GM23338 (cell line): Measurements from ENCODE around the gene TUBB3. TPM values are rescaled to one million over a fixed set of nuclear protein-coding genes. Genes with fewer than 3 reads are reported as not detected.

ENCODE experiments used
- ATAC-seq: fragments of 200-7000 bp; cut with Tn5 transposase; 3 replicates; pipeline ENCODE4 v1.9.1; 2020
- DNase-seq: peaks from one replicate; pipeline ENCODE4 v3.0.0-alpha.2; 2015; ENCODE audit warnings: low spot score
- H2AFZ ChIP-seq: fragments of 200-600 bp; sonication (generic); 2 replicates; pipeline ENCODE4 v1.8.0; 2016; ENCODE audit warnings: antibody characterized with exemption, mild to moderate bottlenecking, moderate library complexity
- H3F3A ChIP-seq: fragments of 200-600 bp; sonication (generic); replicated peaks from 2 replicates; pipeline ENCODE4 v1.8.0; 2017; ENCODE audit warnings: antibody characterized with exemption, mixed run types, low read depth
- H3K27ac ChIP-seq: fragments of 200-600 bp; sonication (generic); 2 replicates; pipeline ENCODE4 v1.6.1; 2016; ENCODE audit warnings: low read depth
- H3K27me3 ChIP-seq: fragments of 200-600 bp; sonication (generic); 2 replicates; pipeline ENCODE4 v1.8.0; 2016; ENCODE audit warnings: mild to moderate bottlenecking, mixed run types, moderate library complexity; ENCODE audit not compliant: insufficient read depth
- H3K36me3 ChIP-seq: fragments of 200-600 bp; sonication (generic); 2 replicates; pipeline ENCODE4 v1.8.0; 2016; ENCODE audit warnings: mild to moderate bottlenecking; ENCODE audit not compliant: insufficient read depth
- H3K4me1 ChIP-seq: fragments of 200-600 bp; sonication (generic); 2 replicates; pipeline ENCODE4 v1.8.0; 2016; ENCODE audit warnings: mild to moderate bottlenecking, moderate library complexity; ENCODE audit not compliant: insufficient read depth
- H3K4me2 ChIP-seq: fragments of 200-600 bp; sonication (generic); 2 replicates; pipeline ENCODE4 v1.7.1; 2017; ENCODE audit warnings: mixed run types
- H3K4me3 ChIP-seq: fragments of 200-600 bp; sonication (generic); 2 replicates; pipeline ENCODE4 v1.6.1; 2016; ENCODE audit warnings: mixed run types
- H3K79me2 ChIP-seq: fragments of 200-600 bp; sonication (generic); replicated peaks from 2 replicates; pipeline ENCODE4 v1.8.0; 2017; ENCODE audit warnings: mild to moderate bottlenecking; ENCODE audit not compliant: insufficient read depth
- H3K9me2 ChIP-seq: fragments of 200-600 bp; sonication (generic); 2 replicates; pipeline ENCODE4 v1.8.0; 2017; ENCODE audit not compliant: insufficient read depth
- H4K20me1 ChIP-seq: fragments of 200-600 bp; sonication (generic); replicated peaks from 2 replicates; pipeline ENCODE4 v1.8.0; 2017; ENCODE audit warnings: mild to moderate bottlenecking; ENCODE audit not compliant: insufficient read depth
- H3K27ac Mint-ChIP-seq: 2 replicates; pipeline ENCODE4 v1.8.0; 2020; ENCODE audit warnings: inconsistent platforms, mild to moderate bottlenecking, moderate library complexity, mixed read lengths
- H3K27me3 Mint-ChIP-seq: 3 replicates; pipeline ENCODE4 v1.8.0; 2022; ENCODE audit warnings: low read depth, mild to moderate bottlenecking, moderate library complexity, mixed read lengths, inconsistent platforms; ENCODE audit not compliant: insufficient read depth, poor library complexity
- H3K36me3 Mint-ChIP-seq: 3 replicates; pipeline ENCODE4 v1.8.0; 2021; ENCODE audit warnings: low read depth, mild to moderate bottlenecking, inconsistent platforms, moderate library complexity, mixed read lengths
- H3K4me1 Mint-ChIP-seq: 3 replicates; pipeline ENCODE4 v1.8.0; 2020; ENCODE audit warnings: mild to moderate bottlenecking, inconsistent platforms, mixed read lengths
- H3K4me3 Mint-ChIP-seq: 3 replicates; pipeline ENCODE4 v1.8.0; 2021; ENCODE audit warnings: moderate library complexity, mild to moderate bottlenecking, inconsistent platforms, mixed read lengths
- H3K9me3 Mint-ChIP-seq: 3 replicates; pipeline ENCODE4 v1.8.0; 2020; ENCODE audit warnings: moderate library complexity, mild to moderate bottlenecking, inconsistent platforms, mixed read lengths
- CREB1 ChIP-seq: fragments of 250-450 bp; sonication (Bioruptor Pico); IDR thresholded peaks from 2 replicates; pipeline ENCODE4 v1.5.0; 2020; ENCODE audit warnings: low read depth, mild to moderate bottlenecking, moderate library complexity
- CTCF ChIP-seq, 2 experiments: fragments of 200-600 bp in 1 of 2; sonication (generic) in 1 of 2; conservative IDR thresholded peaks; 2 replicates each; pipeline versions ENCODE4 v1.5.1 to v1.6.1; 2016 to 2017; ENCODE audit warnings: antibody characterized with exemption in 2 of 2, low read depth in 2 of 2, mild to moderate bottlenecking in 2 of 2, moderate library complexity in 1 of 2
- ETS1 ChIP-seq: IDR thresholded peaks from 2 replicates; pipeline ENCODE4 v1.6.1; 2016; ENCODE audit warnings: antibody characterized with exemption
- EZH2 ChIP-seq: fragments of 200-600 bp; sonication (generic); IDR thresholded peaks from one replicate; pipeline ENCODE4 v1.8.0; 2017; ENCODE audit warnings: antibody characterized with exemption, mild to moderate bottlenecking, low read depth; ENCODE audit not compliant: unreplicated experiment
- EZH2phosphoT487 ChIP-seq: fragments of 200-600 bp; sonication (generic); IDR thresholded peaks from one replicate; pipeline ENCODE4 v1.8.1; 2018; ENCODE audit warnings: antibody characterized with exemption; ENCODE audit not compliant: unreplicated experiment
- JUNB ChIP-seq: IDR thresholded peaks from one replicate; pipeline ENCODE4 v1.6.1; 2016; ENCODE audit warnings: antibody characterized with exemption; ENCODE audit not compliant: unreplicated experiment
- NANOG ChIP-seq: IDR thresholded peaks from 2 replicates; pipeline ENCODE4 v1.6.1; 2016; ENCODE audit warnings: antibody characterized with exemption, borderline replicate concordance
- POLR2AphosphoS5 ChIP-seq: IDR thresholded peaks from 2 replicates; pipeline ENCODE4 v1.6.1; 2016; ENCODE audit warnings: antibody characterized with exemption, low read depth
- REST ChIP-seq: IDR thresholded peaks from one replicate; pipeline ENCODE4 v1.6.1; 2018; ENCODE audit warnings: antibody characterized with exemption; ENCODE audit not compliant: unreplicated experiment
- STAT1 ChIP-seq: IDR thresholded peaks from one replicate; pipeline ENCODE4 v1.6.1; 2016; ENCODE audit warnings: antibody characterized with exemption; ENCODE audit not compliant: unreplicated experiment
- ZNF114 ChIP-seq: fragments of 250-450 bp; sonication (Bioruptor Pico); IDR thresholded peaks from 2 replicates; pipeline ENCODE4 v1.5.0; 2020; ENCODE audit warnings: mild to moderate bottlenecking, moderate library complexity
- ZNF331 ChIP-seq: fragments of 250-450 bp; sonication (Bioruptor Pico); IDR thresholded peaks from 2 replicates; pipeline ENCODE4 v1.5.0; 2020; ENCODE audit warnings: low read depth, mild to moderate bottlenecking, moderate library complexity
- ZNF462 ChIP-seq: fragments of 250-450 bp; sonication (Bioruptor Pico); IDR thresholded peaks from 2 replicates; pipeline ENCODE4 v1.5.0; 2020; ENCODE audit warnings: mild to moderate bottlenecking, moderate library complexity
- polyA plus RNA-seq: library from polyadenylated mRNA; unstranded; fragments of >200 nt; fragmentation: Nextera tagmentation; extraction: Ambion mirVana; gene quantifications from 2 replicates; pipeline ENCODE4 v1.2.1, GENCODE V29; 2016
- total RNA-seq: library from RNA; depleted of rRNA; stranded (reverse); fragments of >200 nt; shearing (Covaris generic); gene quantifications from 2 replicates; pipeline ENCODE4 v1.2.3, GENCODE V29; 2014

Gene TUBB3
- total and polyA plus RNA-seq, 2 experiments from 2014 or later: 149 to 443 TPM

GRCh38 chr16:89931964-89932363 is 8.8 kb downstream of the TUBB3 start:
- TF ChIP-seq ZNF114 (CRISPR knock-in tag) (no peak), EZH2phosphoT487 (no peak), EZH2 (no peak), STAT1 (no peak), POLR2AphosphoS5 (no peak), ETS1 (no peak), CREB1 (CRISPR knock-in tag) (no peak), ZNF462 (CRISPR knock-in tag) (no peak), JUNB (no peak), CTCF (conservative IDR thresholded peaks at IDR 0.05; ENCODE audit: low read depth in 2 of 2) (no peak), NANOG (no peak), ZNF331 (no peak), REST (no peak)
- peaks cover 37% of the 10 kb centered on the region for H3K36me3 Mint-ChIP-seq
- H3K4me2 ChIP-seq: no peak overlapping the region

More at GRCh38 chr16:89931964-89932363, 8.8 kb downstream of the TUBB3 start:
- Histone ChIP-seq H3K4me3 (no peak overlapping the region), H4K20me1 (peaks cover 14% of the 10 kb centered on the region), H3K79me2 (peaks cover 15% of the 10 kb centered on the region), H3F3A (peaks cover 13% of the 10 kb centered on the region), H3K27ac (no peak overlapping the region), H2AFZ (no peak overlapping the region), H3K27me3 (no peaks in the 10 kb centered on the region), H3K36me3 (peaks cover 12% of the 10 kb centered on the region), H3K4me1 (no peaks in the 10 kb centered on the region), H3K9me2 (no peaks in the 10 kb centered on the region)
- ATAC-seq (no peak), DNase-seq (no peak)
- Mint-ChIP-seq H3K27ac (no peak overlapping the region), H3K4me3 (no peak overlapping the region), H3K9me3 (no peaks in the 10 kb centered on the region; the same call in 2 of the 3 replicates), H3K4me1 (no peaks in the 10 kb centered on the region), H3K27me3 (peaks cover 10% of the 10 kb centered on the region)
